Nephron (organoid): ENCODE measurements around the gene PPFIBP1.
A peak's percentile ranks its signal among the peaks of the same experiment; 100 is the strongest.

ENCODE experiments used
- H3K27ac Mint-ChIP-seq, 3 experiments: 2 replicates each; pipeline ENCODE4 v1.8.0; 2020; ENCODE audit warnings: mixed read lengths in 3 of 3, mild to moderate bottlenecking in 2 of 3, moderate library complexity in 1 of 3
- H3K27me3 Mint-ChIP-seq: 2 replicates; pipeline ENCODE4 v1.8.0; 2021; ENCODE audit warnings: low read depth, mild to moderate bottlenecking, moderate library complexity, mixed read lengths
- H3K36me3 Mint-ChIP-seq: 2 replicates; pipeline ENCODE4 v1.8.0; 2020; ENCODE audit warnings: low read depth, mixed read lengths
- H3K4me1 Mint-ChIP-seq: 2 replicates; pipeline ENCODE4 v1.8.0; 2020; ENCODE audit warnings: mixed read lengths
- H3K4me3 Mint-ChIP-seq, 3 experiments: 2 replicates each; pipeline ENCODE4 v1.8.0; 2020; ENCODE audit warnings: mild to moderate bottlenecking in 3 of 3, mixed read lengths in 3 of 3, moderate library complexity in 2 of 3
- H3K9me3 Mint-ChIP-seq: 2 replicates; pipeline ENCODE4 v1.8.0; 2020; ENCODE audit warnings: mixed read lengths
- TF ChIP-seq, protein P1 (sequence below), 3 experiments: fragments of 200-600 bp; sonication (generic); IDR thresholded peaks; one replicate each; pipeline ENCODE4 v1.5.0; 2021; ENCODE audit warnings: antibody characterized with exemption in 3 of 3; ENCODE audit not compliant: unreplicated experiment in 3 of 3

PPFIBP1 gene

DNA sequence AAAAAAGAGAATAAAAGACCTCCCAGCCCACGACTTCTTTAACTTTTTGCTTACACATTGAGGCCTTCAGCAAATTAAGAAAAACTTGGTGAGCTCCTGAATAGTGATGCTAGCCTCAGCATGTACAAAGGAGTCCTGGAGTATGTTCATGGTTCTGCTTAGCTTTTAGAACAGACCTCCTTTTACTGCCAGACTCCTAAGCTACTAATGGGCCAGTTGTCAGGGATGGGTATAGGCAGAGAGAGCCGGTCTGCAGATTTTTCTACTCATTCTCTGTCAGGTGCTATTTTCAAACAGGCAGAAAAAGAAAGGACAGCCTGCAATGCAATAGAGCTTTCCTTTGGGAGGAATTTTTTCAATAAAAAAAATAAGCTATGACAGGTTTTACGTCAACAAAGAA is 90.4 kb downstream of the PPFIBP1 start:
- peaks cover 11% of the 10 kb centered on the region for H3K36me3 Mint-ChIP-seq
- peaks cover 66% of the 10 kb centered on the region for H3K4me1 Mint-ChIP-seq
- TF ChIP-seq, protein P1, sequence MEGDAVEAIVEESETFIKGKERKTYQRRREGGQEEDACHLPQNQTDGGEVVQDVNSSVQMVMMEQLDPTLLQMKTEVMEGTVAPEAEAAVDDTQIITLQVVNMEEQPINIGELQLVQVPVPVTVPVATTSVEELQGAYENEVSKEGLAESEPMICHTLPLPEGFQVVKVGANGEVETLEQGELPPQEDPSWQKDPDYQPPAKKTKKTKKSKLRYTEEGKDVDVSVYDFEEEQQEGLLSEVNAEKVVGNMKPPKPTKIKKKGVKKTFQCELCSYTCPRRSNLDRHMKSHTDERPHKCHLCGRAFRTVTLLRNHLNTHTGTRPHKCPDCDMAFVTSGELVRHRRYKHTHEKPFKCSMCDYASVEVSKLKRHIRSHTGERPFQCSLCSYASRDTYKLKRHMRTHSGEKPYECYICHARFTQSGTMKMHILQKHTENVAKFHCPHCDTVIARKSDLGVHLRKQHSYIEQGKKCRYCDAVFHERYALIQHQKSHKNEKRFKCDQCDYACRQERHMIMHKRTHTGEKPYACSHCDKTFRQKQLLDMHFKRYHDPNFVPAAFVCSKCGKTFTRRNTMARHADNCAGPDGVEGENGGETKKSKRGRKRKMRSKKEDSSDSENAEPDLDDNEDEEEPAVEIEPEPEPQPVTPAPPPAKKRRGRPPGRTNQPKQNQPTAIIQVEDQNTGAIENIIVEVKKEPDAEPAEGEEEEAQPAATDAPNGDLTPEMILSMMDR (IDR thresholded peaks at IDR 0.05; ENCODE audit: unreplicated experiment in 3 of 3) = no peak
- no peak overlapping the region for H3K27ac Mint-ChIP-seq
- no peaks in the 10 kb centered on the region for H3K27me3 Mint-ChIP-seq
- no peaks in the 10 kb centered on the region for H3K9me3 Mint-ChIP-seq
- H3K4me3 Mint-ChIP-seq = no peak overlapping the region

DNA sequence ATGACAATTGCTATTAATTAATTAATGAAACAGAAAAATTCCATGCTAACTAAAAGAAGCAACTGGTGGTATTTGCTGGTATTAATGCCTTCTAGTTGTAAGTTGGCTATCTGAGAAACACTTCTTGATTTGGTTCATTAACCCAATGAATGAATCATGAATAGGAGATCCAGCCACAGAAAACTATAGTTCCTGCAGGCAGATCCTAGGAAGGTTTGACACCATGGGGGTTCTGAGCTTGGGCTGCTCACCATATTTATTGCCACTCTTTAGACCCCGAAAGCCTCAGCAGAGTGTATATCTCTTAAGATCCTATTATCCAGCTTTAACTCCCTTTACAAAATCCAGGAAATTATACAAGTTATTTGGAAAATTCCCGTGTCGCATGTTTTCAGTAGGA is 90.9 kb downstream of the PPFIBP1 start:
- no peaks in the 10 kb centered on the region for H3K9me3 Mint-ChIP-seq
- TF ChIP-seq, protein P1 (IDR thresholded peaks at IDR 0.05; ENCODE audit: unreplicated experiment in 3 of 3) = no peak
- no peak overlapping the region for H3K4me3 Mint-ChIP-seq
- H3K4me1 Mint-ChIP-seq = peaks cover 64% of the 10 kb centered on the region
- no peak overlapping the region for H3K27ac Mint-ChIP-seq
- H3K36me3 Mint-ChIP-seq = peaks cover 11% of the 10 kb centered on the region
- H3K27me3 Mint-ChIP-seq = no peaks in the 10 kb centered on the region

DNA sequence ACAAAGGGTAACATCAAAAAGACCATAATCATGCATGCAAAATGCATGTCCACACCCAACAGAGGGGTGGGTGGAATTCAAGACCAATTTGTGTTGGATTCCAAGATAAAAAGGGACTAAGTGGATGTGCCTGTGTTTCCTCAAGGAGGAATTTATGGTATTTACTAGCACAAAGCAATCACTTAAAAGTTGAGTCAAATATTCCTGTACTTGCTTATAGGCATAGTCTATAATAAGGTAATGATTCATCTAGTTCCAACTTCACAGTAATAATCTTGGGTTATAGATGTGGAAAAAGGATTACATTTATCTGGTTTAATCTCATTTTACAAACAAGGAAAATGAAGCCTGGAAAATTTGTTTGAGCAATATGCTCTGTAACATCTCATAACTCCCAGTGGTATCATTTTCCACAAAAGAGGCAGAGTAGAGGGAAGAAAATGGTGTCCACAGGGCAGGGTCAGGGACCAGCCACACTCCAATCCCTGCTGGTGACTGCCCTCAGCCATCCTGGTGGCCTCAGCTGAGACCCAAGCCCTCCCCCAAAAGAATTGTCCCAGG is 91.4 kb downstream of the PPFIBP1 start:
- Mint-ChIP-seq H3K4me3 (no peak overlapping the region), H3K36me3 (peaks cover 11% of the 10 kb centered on the region)
- TF ChIP-seq, protein P1 (IDR thresholded peaks at IDR 0.05; ENCODE audit: unreplicated experiment in 3 of 3) = no peak

DNA sequence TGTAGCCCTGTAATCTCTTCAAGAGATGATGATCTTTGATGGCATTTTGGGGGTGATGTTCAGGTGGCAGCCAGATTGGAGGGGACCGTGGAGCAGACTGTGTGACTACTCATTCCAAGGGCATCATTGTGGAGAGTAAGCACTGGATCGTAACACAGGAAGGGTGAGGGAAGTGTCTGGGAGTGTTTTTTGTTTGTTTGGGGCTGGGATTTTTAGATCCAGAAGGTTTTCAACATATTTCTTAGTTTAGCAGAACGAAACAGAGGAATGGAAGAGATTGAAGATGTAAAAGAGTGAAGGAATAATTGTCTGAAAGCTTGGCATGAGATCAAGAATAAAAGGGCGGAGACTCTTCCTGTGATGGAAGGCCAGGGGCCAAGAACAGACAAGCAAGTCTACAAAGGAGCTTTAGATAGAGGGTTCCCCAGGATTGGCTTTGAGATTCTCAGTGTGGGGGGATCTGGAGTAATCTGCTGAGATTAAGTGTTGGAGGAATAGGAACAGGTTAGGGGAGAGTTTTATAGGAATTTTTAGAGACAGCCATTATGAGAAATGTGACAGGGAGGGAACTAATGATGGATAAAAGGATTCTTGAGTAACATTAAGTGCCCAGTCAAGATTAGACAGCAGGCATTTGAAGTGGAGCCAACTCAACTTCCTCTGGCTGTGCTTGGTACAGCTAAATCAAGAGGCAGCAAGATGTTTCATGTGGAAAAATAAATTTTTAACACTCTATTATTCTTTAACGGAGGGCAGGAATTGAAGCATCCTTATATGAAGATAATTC is 92.5 kb downstream of the PPFIBP1 start:
- peak overlapping the region in 2 of 3 experiments; percentile 4 to 76 for H3K27ac Mint-ChIP-seq
- TF ChIP-seq, protein P1 (IDR thresholded peaks at IDR 0.05; ENCODE audit: unreplicated experiment in 3 of 3) = no peak
- peaks cover 59% of the 10 kb centered on the region for H3K4me1 Mint-ChIP-seq
- H3K9me3 Mint-ChIP-seq = no peaks in the 10 kb centered on the region
- H3K36me3 Mint-ChIP-seq = peaks cover 11% of the 10 kb centered on the region
- no peak overlapping the region for H3K4me3 Mint-ChIP-seq
- H3K27me3 Mint-ChIP-seq = no peaks in the 10 kb centered on the region

More for the DNA sequence above, 91.4 kb downstream of the PPFIBP1 start:
- no peaks in the 10 kb centered on the region for H3K27me3 Mint-ChIP-seq
- peaks cover 65% of the 10 kb centered on the region for H3K4me1 Mint-ChIP-seq
- H3K9me3 Mint-ChIP-seq = no peaks in the 10 kb centered on the region
- peak overlapping the region in 1 of 3 experiments; percentile 4 for H3K27ac Mint-ChIP-seq

DNA sequence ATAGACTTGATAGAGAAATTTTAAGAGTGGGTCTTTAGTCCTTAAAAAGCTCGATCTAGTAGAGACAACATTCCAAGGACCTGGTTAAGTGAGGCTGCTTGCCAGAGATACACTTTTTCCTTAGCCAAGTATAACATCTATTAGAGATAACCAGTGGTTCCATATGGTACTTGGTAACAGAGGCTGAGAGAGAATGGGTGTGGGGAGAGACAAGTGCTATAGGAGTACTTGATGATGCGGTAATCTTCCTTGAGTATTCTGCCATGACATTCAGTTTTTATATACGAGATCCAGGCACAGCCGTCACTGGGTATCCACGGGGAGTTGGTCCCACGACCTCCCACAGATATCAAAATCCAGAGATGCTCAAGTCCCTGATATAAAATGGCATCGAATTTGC is 94.8 kb downstream of the PPFIBP1 start:
- Mint-ChIP-seq H3K4me3 (no peak overlapping the region), H3K27me3 (no peaks in the 10 kb centered on the region), H3K9me3 (no peaks in the 10 kb centered on the region), H3K4me1 (peaks cover 58% of the 10 kb centered on the region), H3K27ac (no peak overlapping the region), H3K36me3 (peaks cover 11% of the 10 kb centered on the region)
- TF ChIP-seq, protein P1 (IDR thresholded peaks at IDR 0.05; ENCODE audit: unreplicated experiment in 3 of 3) = no peak
